SK-N-SH (cell line): ENCODE data around the gene KCNJ5. TPM values are rescaled to one million over a fixed set of nuclear protein-coding genes. Genes with fewer than 3 reads are reported as not detected.

Experiments
- CTCF ChIA-PET: fragments of 300-600, 350-600 bp; formaldehyde crosslinking; extraction: SDS; loops from one replicate; lab custom pipeline; 2021; lab: Yijun Ruan, JAX
- POLR2A ChIA-PET: fragments of 350-600 bp; sonication (Branson Sonifier 250); formaldehyde crosslinking; extraction: SDS; loops from one replicate; lab custom pipeline; 2020; ENCODE audit warnings: antibody characterized with exemption, inconsistent platforms; lab: Yijun Ruan, JAX
- DNase-seq: peaks from one replicate; pipeline ENCODE4 v3.0.0; 2012
- H2AFZ ChIP-seq: fragments of 200-600 bp; sonication (generic); 2 replicates; pipeline ENCODE4 v1.8.1; 2016; ENCODE audit warnings: antibody characterized with exemption, mild to moderate bottlenecking, low read depth
- H3F3A ChIP-seq: fragments of 200-600 bp; sonication (generic); replicated peaks from 2 replicates; pipeline ENCODE3; 2016; ENCODE audit warnings: antibody characterized with exemption, mild to moderate bottlenecking; ENCODE audit not compliant: insufficient read depth
- H3K27ac ChIP-seq, 2 experiments: fragments of 200-500 bp in 1 of 2; fragments of 200-600 bp in 1 of 2; sonication (Bioruptor generic) in 1 of 2; sonication (generic), shearing (Covaris generic) in 1 of 2; 2 replicates each; pipeline versions ENCODE4 v1.5.1 to v1.6.1; 2014 to 2016; ENCODE audit warnings: low read depth in 2 of 2, inconsistent platforms in 1 of 2, low read length in 1 of 2, mild to moderate bottlenecking in 1 of 2, mixed read lengths in 1 of 2
- H3K27me3 ChIP-seq: fragments of 200-600 bp; sonication (generic), shearing (Covaris generic); 2 replicates; pipeline ENCODE4 v1.6.1; 2016; ENCODE audit warnings: mixed run types; ENCODE audit not compliant: insufficient read depth
- H3K36me3 ChIP-seq, 2 experiments: fragments of 200-500 bp in 1 of 2; fragments of 200-600 bp in 1 of 2; sonication (Bioruptor generic) in 1 of 2; sonication (generic) in 1 of 2; replicated peaks in 1 of 2; 2 replicates each; pipeline versions ENCODE3 to v1.5.1; 2014 to 2016; ENCODE audit warnings: low read length in 1 of 2, mild to moderate bottlenecking in 1 of 2; ENCODE audit not compliant: insufficient read depth in 2 of 2, control insufficient read depth in 1 of 2
- H3K4me1 ChIP-seq, 2 experiments: fragments of 200-500 bp in 1 of 2; fragments of 200-600 bp in 1 of 2; sonication (Bioruptor generic) in 1 of 2; sonication (generic), shearing (Covaris generic) in 1 of 2; 2 replicates each; pipeline versions ENCODE4 v1.5.1 to v1.6.1; 2014 to 2016; ENCODE audit warnings: low read depth in 1 of 2, low read length in 1 of 2, mixed run types in 1 of 2; ENCODE audit not compliant: insufficient read depth in 2 of 2, control insufficient read depth in 1 of 2
- H3K4me2 ChIP-seq: fragments of 200-600 bp; sonication (generic), shearing (Covaris generic); 2 replicates; pipeline ENCODE4 v1.6.1; 2017; ENCODE audit warnings: mixed run types
- H3K4me3 ChIP-seq, 2 experiments: fragments of 200-500 bp in 1 of 2; fragments of 200-600 bp in 1 of 2; sonication (Bioruptor generic) in 1 of 2; sonication (generic), shearing (Covaris generic) in 1 of 2; 2 replicates each; pipeline versions ENCODE4 v1.5.1 to v1.8.1; 2014 to 2016; ENCODE audit warnings: low read depth in 2 of 2, inconsistent platforms in 1 of 2, low read length in 1 of 2, mild to moderate bottlenecking in 1 of 2, mixed read lengths in 1 of 2, moderate library complexity in 1 of 2
- H3K79me2 ChIP-seq: fragments of 200-600 bp; sonication (generic); 2 replicates; pipeline ENCODE4 v1.8.1; 2017; ENCODE audit warnings: mild to moderate bottlenecking; ENCODE audit not compliant: insufficient read depth
- H3K9ac ChIP-seq: fragments of 200-600 bp; sonication (generic); 2 replicates; pipeline ENCODE4 v1.6.1; 2017; ENCODE audit warnings: mixed run types
- H3K9me2 ChIP-seq: fragments of 200-600 bp; sonication (generic); 2 replicates; pipeline ENCODE4 v1.6.1; 2017; ENCODE audit warnings: mixed run types
- H3K9me3 ChIP-seq: fragments of 200-600 bp; sonication (generic); 2 replicates; pipeline ENCODE4 v1.6.1; 2017; ENCODE audit warnings: mixed run types, mild to moderate bottlenecking, moderate library complexity
- H4K20me1 ChIP-seq: fragments of 200-600 bp; sonication (generic); 2 replicates; pipeline ENCODE4 v1.6.1; 2017; ENCODE audit warnings: mild to moderate bottlenecking, mixed run types; ENCODE audit not compliant: insufficient read depth
- CHD2 ChIP-seq: fragments of 150-350 bp; IDR thresholded peaks from 2 replicates; pipeline ENCODE4 v1.6.1; 2018; ENCODE audit warnings: low read length; ENCODE audit not compliant: partially characterized antibody
- ELF1 ChIP-seq: IDR thresholded peaks from 2 replicates; pipeline ENCODE4 v1.4.0; 2012
- EP300 ChIP-seq, 2 experiments: IDR thresholded peaks; 2 replicates each; pipeline versions ENCODE4 v1.4.0 to v1.6.1; 2012; ENCODE audit warnings: borderline replicate concordance in 1 of 2, low read depth in 1 of 2, low read length in 1 of 2
- EZH2phosphoT487 ChIP-seq: fragments of 200-600 bp; sonication (generic); IDR thresholded peaks from 2 replicates; pipeline ENCODE4 v1.6.1; 2017; ENCODE audit warnings: low read depth, mixed run types, mild to moderate bottlenecking, antibody characterized with exemption, moderate library complexity, borderline replicate concordance
- FOSL2 ChIP-seq: IDR thresholded peaks from 2 replicates; pipeline ENCODE4 v1.4.0; 2012; ENCODE audit warnings: low read depth, mild to moderate bottlenecking, moderate library complexity, borderline replicate concordance
- FOXM1 ChIP-seq: IDR thresholded peaks from 2 replicates; pipeline ENCODE4 v1.4.0; 2012; ENCODE audit warnings: low read depth, mild to moderate bottlenecking
- GABPA ChIP-seq: IDR thresholded peaks from 2 replicates; pipeline ENCODE4 v1.4.0; 2012; ENCODE audit warnings: low read depth, mild to moderate bottlenecking
- JUND ChIP-seq: IDR thresholded peaks from 2 replicates; pipeline ENCODE4 v1.4.0; 2012
- MAX ChIP-seq: IDR thresholded peaks from 2 replicates; pipeline ENCODE4 v1.4.0; 2012; ENCODE audit warnings: low read depth
- MXI1 ChIP-seq: IDR thresholded peaks from 2 replicates; pipeline ENCODE4 v1.6.1; 2012; ENCODE audit warnings: mild to moderate bottlenecking, low read depth, low read length, improper control_type of control experiment
- NFIC ChIP-seq: IDR thresholded peaks from 2 replicates; pipeline ENCODE4 v1.4.0; 2012; ENCODE audit warnings: borderline replicate concordance
- PBX3 ChIP-seq: IDR thresholded peaks from 2 replicates; pipeline ENCODE4; 2012
- REST ChIP-seq: IDR thresholded peaks from 2 replicates; pipeline ENCODE4 v1.6.1; 2012; ENCODE audit warnings: mild to moderate bottlenecking, low read depth, low read length, moderate library complexity
- RFX5 ChIP-seq: IDR thresholded peaks from 2 replicates; pipeline ENCODE4 v1.6.1; 2012; ENCODE audit warnings: mild to moderate bottlenecking, improper control_type of control experiment, low read length
- SIN3A ChIP-seq: IDR thresholded peaks from 2 replicates; pipeline ENCODE4 v1.6.1; 2012; ENCODE audit warnings: low read depth, mild to moderate bottlenecking, low read length, moderate library complexity, borderline replicate concordance
- TCF12 ChIP-seq: IDR thresholded peaks from 2 replicates; pipeline ENCODE4 v1.4.0; 2012
- TEAD4 ChIP-seq: IDR thresholded peaks from 2 replicates; pipeline ENCODE4 v1.4.0; 2012; ENCODE audit warnings: mild to moderate bottlenecking, borderline replicate concordance; ENCODE audit not compliant: insufficient read depth
- WGBS: methylation state at CpG from one replicate; pipeline ENCODE4 v1.1.6; 2017; ENCODE audit warnings: low lambda C conversion rate; 5-methylcytosine and 5-hydroxymethylcytosine counted together
- polyA plus RNA-seq, 3 experiments: library from polyadenylated mRNA; depleted of rRNA; stranded (reverse); fragments of >200 nt; gene quantifications; 2 replicates each; pipeline ENCODE4 v1.2.3, GENCODE V29; 2012
- TF ChIP-seq, protein P1 (sequence below): IDR thresholded peaks from 2 replicates; pipeline ENCODE4 v1.4.0; 2012; ENCODE audit warnings: low read depth, borderline replicate concordance
- TF ChIP-seq, protein P2 (sequence below): fragments of 200-600 bp; sonication (generic); IDR thresholded peaks from 2 replicates; pipeline ENCODE4 v1.6.1; 2017; ENCODE audit warnings: antibody characterized with exemption, mild to moderate bottlenecking, moderate library complexity

The KCNJ5 gene
- polyA plus RNA-seq, 1 of the 3 experiments (the other 2 are of a cell fraction), result 0.03 TPM

GRCh38 chr11:128843198-128843785 lies 47.9 kb upstream of the KCNJ5 start:
- Histone ChIP-seq H3K4me2 (no peak overlapping the region), H3K9me2 (no peaks in the 10 kb centered on the region), H3K36me3 (no peaks in the 10 kb centered on the region), H3K9me3 (no peaks in the 10 kb centered on the region), H3K79me2 (no peaks in the 10 kb centered on the region), H3K27me3 (no peaks in the 10 kb centered on the region), H4K20me1 (no peaks in the 10 kb centered on the region), H2AFZ (no peak overlapping the region), H3K9ac (no peak overlapping the region), H3F3A (no peaks in the 10 kb centered on the region), H3K4me3 (no peak overlapping the region), H3K27ac (no peak overlapping the region), H3K4me1 (no peaks in the 10 kb centered on the region)
- ChIA-PET POLR2A (no interaction called here), CTCF (interaction anchor here (1.0 to 1.6 kb wide), 2 partner anchors 8 to 13 kb away, joined by 3 to 8 read pairs; no protein-coding TSS in a partner anchor)
- DNase-seq, result no peak
- WGBS, result 78% methylated on average over 2 of the region's 2 CpGs
- no peak for TF ChIP-seq SIN3A
- no peak for TF ChIP-seq TCF12
- TF ChIP-seq JUND, result no peak
- no peak for TF ChIP-seq MAX
- TF ChIP-seq NFIC, result no peak
- TF ChIP-seq GABPA, result no peak
- TF ChIP-seq ELF1, result no peak
- TF ChIP-seq, protein P1, sequence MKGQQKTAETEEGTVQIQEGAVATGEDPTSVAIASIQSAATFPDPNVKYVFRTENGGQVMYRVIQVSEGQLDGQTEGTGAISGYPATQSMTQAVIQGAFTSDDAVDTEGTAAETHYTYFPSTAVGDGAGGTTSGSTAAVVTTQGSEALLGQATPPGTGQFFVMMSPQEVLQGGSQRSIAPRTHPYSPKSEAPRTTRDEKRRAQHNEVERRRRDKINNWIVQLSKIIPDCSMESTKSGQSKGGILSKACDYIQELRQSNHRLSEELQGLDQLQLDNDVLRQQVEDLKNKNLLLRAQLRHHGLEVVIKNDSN, result no peak
- no peak for TF ChIP-seq EZH2phosphoT487
- TF ChIP-seq FOXM1, result no peak
- TF ChIP-seq MXI1, result no peak
- TF ChIP-seq EP300 (IDR thresholded peaks at IDR 0.05; ENCODE audit: borderline replicate concordance in 1 of 2, low read depth in 1 of 2, low read length in 1 of 2), result no peak
- no peak for TF ChIP-seq REST
- TF ChIP-seq FOSL2, result no peak
- no peak for TF ChIP-seq RFX5
- TF ChIP-seq TEAD4, result no peak
- no peak for TF ChIP-seq CHD2
- TF ChIP-seq, protein P2, sequence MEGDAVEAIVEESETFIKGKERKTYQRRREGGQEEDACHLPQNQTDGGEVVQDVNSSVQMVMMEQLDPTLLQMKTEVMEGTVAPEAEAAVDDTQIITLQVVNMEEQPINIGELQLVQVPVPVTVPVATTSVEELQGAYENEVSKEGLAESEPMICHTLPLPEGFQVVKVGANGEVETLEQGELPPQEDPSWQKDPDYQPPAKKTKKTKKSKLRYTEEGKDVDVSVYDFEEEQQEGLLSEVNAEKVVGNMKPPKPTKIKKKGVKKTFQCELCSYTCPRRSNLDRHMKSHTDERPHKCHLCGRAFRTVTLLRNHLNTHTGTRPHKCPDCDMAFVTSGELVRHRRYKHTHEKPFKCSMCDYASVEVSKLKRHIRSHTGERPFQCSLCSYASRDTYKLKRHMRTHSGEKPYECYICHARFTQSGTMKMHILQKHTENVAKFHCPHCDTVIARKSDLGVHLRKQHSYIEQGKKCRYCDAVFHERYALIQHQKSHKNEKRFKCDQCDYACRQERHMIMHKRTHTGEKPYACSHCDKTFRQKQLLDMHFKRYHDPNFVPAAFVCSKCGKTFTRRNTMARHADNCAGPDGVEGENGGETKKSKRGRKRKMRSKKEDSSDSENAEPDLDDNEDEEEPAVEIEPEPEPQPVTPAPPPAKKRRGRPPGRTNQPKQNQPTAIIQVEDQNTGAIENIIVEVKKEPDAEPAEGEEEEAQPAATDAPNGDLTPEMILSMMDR, result no peak
- no peak for TF ChIP-seq PBX3
